22Rv1 (cell line): ENCODE measurements around the gene PMPCA.
A peak's percentile ranks its signal among the peaks of the same experiment; 100 is the strongest.

Experiments
- H3K27ac ChIP-seq: fragments of 450-650 bp; 2 replicates; pipeline ENCODE4 v1.5.1; 2017
- ZFX ChIP-seq: fragments of 450-650 bp; IDR thresholded peaks from 2 replicates; pipeline ENCODE4 v1.6.1; 2017; ENCODE audit warnings: antibody characterized with exemption, borderline replicate concordance
- TF ChIP-seq, protein P1 (sequence below): fragments of 450-650 bp; IDR thresholded peaks from 2 replicates; pipeline ENCODE4 v1.5.1; 2017; ENCODE audit warnings: mild to moderate bottlenecking

The PMPCA gene

DNA sequence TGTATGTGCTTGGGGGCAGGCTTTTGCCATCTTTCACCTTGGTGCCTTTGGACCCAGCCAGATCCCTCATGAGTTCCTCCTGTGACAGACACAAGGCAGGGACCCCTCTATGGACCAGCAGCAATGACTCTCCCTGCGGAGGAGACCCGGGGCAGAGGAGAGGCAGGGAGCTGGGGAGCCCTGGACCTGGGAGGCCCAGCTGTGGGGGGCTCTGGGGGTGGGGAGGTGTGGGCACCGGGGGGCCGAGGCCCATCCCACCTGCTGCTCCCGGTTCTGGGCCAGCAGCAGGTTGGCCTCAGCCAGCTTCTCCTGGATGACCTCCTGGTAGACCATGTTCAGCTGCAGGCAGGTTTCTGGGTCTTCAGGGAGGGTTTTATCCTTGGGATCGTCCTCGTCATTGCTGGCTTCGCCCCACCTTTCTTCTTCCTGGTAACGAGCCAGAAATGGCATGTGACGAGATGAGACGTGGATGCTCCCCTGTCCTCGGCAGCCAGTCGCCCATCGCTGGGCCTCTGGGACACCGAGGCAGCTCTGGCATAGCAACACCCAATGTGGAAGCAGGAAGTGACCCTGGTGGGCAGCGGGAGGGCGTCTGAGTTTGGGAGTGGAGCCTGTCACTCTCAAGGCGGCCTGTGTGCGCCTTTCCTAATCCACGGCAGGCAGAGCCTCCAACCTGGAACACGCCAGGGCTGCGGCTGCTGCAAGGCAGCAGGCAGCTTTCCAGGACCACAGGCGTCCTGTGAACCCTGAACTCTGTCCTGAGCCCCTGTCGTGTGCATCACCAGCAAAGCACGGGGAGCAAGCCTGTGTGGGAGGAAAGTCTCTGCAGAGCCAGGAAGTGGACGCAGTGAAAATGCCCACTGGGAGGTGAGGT lies 14.9 kb upstream of the PMPCA start:
- TF ChIP-seq, protein P1, sequence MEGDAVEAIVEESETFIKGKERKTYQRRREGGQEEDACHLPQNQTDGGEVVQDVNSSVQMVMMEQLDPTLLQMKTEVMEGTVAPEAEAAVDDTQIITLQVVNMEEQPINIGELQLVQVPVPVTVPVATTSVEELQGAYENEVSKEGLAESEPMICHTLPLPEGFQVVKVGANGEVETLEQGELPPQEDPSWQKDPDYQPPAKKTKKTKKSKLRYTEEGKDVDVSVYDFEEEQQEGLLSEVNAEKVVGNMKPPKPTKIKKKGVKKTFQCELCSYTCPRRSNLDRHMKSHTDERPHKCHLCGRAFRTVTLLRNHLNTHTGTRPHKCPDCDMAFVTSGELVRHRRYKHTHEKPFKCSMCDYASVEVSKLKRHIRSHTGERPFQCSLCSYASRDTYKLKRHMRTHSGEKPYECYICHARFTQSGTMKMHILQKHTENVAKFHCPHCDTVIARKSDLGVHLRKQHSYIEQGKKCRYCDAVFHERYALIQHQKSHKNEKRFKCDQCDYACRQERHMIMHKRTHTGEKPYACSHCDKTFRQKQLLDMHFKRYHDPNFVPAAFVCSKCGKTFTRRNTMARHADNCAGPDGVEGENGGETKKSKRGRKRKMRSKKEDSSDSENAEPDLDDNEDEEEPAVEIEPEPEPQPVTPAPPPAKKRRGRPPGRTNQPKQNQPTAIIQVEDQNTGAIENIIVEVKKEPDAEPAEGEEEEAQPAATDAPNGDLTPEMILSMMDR = no peak
- TF ChIP-seq ZFX = no peak
- H3K27ac ChIP-seq = no peak overlapping the region

DNA sequence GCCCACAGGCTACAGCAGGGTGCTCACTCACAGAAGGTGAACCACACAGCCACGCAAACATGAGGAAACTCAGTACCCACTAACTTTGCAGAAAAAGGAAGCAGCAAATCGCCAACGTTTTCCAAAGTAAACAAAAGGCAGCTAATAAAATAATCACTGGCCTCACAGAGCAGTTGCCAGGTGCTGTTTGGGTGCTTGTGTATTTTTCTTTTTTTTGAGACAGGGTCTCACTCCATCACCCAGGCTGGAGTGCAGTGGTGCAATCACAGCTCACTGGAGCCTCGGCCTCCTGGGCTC lies 14.3 kb upstream of the PMPCA start:
- TF ChIP-seq, protein P1 = no peak
- TF ChIP-seq ZFX = no peak

DNA sequence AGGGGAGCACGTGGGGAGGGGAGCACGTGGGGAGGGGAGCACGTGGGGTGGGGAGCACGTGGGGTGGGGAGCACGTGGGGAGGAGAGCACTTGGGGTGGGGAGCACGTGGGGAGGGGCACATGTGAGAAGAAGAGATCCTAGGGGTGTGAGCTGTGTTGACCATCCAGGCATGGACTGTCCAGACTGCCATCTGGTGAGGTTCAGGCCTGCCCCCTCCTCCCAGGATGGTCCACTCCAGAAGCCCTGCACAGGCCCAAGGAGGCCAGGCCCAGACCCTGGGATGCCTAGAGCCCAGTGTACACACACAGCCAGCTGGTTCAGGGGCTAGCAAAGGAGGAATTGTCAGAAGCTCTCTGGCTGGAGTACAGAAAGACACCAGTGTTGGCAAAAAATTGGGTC lies 12.8 kb upstream of the PMPCA start:
- TF ChIP-seq ZFX = no peak
- TF ChIP-seq, protein P1 = no peak
- H3K27ac ChIP-seq = no peak overlapping the region

More for the DNA sequence above, 14.3 kb upstream of the PMPCA start:
- H3K27ac ChIP-seq = 0 out of 2 replicates have a peak overlapping the region, but pooled peaks have one; percentile 17

DNA sequence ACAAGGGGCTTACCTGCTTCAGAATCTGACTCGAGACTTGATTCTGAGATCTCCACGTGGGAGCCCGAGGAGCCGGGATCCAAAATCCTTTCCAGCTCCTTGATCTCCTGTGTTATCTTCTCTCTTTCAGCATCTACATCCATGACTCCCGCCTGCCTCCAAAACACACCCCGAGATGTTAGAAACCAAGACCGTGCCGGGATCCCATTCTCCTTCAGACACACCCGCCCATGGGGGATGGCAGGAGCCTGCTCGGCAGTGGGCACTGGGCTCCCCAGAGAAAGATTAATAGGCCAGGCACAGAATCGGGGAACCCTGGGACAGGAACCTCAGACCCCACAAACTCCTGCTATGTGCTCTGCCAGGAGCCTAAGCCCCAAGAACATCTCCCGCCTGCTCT lies 12.2 kb upstream of the PMPCA start:
- no peak overlapping the region for H3K27ac ChIP-seq
- no peak for TF ChIP-seq ZFX
- TF ChIP-seq, protein P1 = no peak

DNA sequence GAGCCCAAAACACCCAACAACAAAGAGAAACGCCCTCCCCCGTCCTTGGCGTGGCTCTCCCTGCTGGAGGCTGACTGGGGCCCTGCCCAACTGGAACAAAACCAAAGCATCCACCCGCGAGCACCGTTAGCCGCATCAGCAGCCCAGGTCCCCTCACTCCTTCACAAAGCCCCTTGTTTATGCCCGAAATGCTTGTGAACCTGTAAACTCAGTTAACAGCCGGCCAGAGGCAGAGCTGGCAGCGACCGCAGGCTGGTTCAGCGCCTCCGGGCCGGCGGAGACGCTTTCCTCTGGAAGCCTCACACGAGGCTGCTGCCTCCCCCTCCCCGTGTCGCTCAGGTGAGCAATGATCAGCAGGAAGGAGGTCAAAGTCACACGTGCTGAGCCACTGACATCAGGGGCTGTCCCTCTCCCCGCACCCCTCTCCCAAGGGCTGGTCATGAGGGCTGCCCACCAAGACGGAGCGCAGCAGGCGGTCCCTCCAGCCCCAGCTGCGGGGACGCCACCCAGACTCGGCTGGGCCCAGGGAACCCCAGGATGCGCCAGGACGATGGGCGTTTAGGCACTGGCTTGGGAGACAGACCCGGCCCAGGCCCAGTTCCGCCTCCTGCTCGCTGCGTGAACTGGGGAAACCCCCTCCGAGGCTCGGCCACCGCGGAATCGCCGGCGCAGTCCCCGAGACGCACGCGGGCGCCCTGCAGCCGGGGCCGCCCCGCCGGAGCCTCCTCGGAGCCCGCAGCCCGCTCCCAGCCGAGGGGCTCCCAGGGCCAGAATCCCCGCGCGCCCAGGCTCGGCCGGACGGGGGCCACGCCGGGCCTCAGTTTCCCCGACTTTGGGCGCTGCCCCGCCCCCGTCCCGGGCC lies 11.1 kb upstream of the PMPCA start:
- TF ChIP-seq ZFX = no peak
- TF ChIP-seq, protein P1 = no peak

DNA sequence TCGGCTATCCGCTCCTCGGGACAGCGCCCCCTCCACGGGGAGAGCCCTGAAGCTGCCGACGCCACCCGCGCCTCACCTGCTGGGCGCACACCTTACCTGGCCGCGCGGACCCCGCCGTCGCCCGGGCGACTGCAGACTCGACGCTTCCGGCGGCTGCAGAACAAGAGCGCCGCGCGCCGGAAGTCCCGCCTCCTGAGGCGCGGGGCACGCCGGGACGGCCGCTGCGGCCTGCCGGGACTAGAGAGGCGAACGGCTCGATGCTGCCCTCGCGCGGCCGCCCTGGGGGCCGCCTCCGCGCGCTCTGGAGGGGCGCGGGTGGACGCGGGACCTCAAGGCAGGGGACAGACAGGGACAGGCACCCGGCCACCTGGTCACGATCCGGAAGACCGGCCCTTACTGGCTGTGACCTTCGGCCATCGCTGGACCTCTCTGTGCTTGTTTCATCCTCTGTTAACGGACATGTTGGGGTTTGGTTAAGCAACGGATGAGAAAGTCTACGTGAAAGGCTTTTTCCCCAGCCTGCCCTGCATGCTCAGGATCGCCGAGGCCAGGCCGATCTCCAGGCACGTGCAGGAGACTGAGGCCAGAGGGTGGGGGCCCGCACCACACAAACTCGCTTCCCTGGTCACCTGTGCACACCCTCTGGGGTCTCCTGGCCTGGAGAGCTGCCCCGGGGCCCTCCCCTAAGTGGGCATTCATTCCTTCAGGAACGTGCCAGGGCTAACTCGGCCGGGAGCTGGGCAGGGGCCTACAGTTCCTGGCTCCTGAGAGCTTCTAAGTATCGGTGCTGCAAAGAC lies 10.2 kb upstream of the PMPCA start, which contains the start of gene SNAPC4:
Gene SNAPC4 (minus strand): TSS at position 133 of the 797 bp plus-strand sequence. CDS start 1,742 bp downstream, outside the sequence.
- TF ChIP-seq ZFX = no peak
- TF ChIP-seq, protein P1 = peak; percentile 98
- H3K27ac ChIP-seq = peak within 1 kb of the TSS; percentile 67

More for the DNA sequence above, 11.1 kb upstream of the PMPCA start:
- H3K27ac ChIP-seq = peak overlapping the region; percentile 67
